ENCODE results near the gene TXN. TPM values are rescaled to one million over a fixed set of nuclear protein-coding genes. Genes with fewer than 3 reads are reported as not detected.

TXN gene
- total RNA-seq: 66.8 TPM

- H3K4me1 ChIP-seq (ENCODE audit: control insufficient read depth in 3 of 3, insufficient read depth in 3 of 3, low read length in 3 of 3): peaks cover 6 to 20% (median 15%) of the 10 kb centered on the region in 3 donors
These were observed at the start of gene TXN for GRCh38 chr9:110256380-110257096. Gene TXN, minus strand, starts transcription at chr9:110256507. Its CDS starts 72 bp downstream, at chr9:110256435.

GRCh38 chr9:110303133-110303532 is 46.8 kb upstream of the TXN start:
- Histone ChIP-seq H3K36me3 (ENCODE audit: control insufficient read depth in 3 of 3, insufficient read depth in 3 of 3, low read length in 3 of 3) (no peaks in the 10 kb centered on the region), H3K27ac (ENCODE audit: low read depth, low read length) (no peak overlapping the region), H3K4me3 (ENCODE audit: low read length in 3 of 3) (no peak overlapping the region), H3K9ac (ENCODE audit: low read depth in 1 of 3, low read length in 3 of 3) (no peak overlapping the region), H3K27me3 (ENCODE audit: control insufficient read depth in 3 of 3, insufficient read depth in 3 of 3, low read length in 3 of 3) (no peaks in the 10 kb centered on the region), H3K9me3 (ENCODE audit: control insufficient read depth in 3 of 3, low read length in 3 of 3) (no peaks in the 10 kb centered on the region), H3K4me1 (ENCODE audit: control insufficient read depth in 3 of 3, insufficient read depth in 3 of 3, low read length in 3 of 3) (no peaks in the 10 kb centered on the region)

More at GRCh38 chr9:110256380-110257096, at the start of gene TXN:
- peak within 1 kb of the TSS; percentile 86 to 94 (median 88) for H3K9ac ChIP-seq (ENCODE audit: low read depth in 1 of 3, low read length in 3 of 3)
- H3K4me3 ChIP-seq (ENCODE audit: low read length in 3 of 3): peak within 1 kb of the TSS; percentile 86 to 95 (median 93)
- no peaks in the 10 kb centered on the region for H3K36me3 ChIP-seq (ENCODE audit: control insufficient read depth in 3 of 3, insufficient read depth in 3 of 3, low read length in 3 of 3)
- no peaks in the 10 kb centered on the region for H3K27me3 ChIP-seq (ENCODE audit: control insufficient read depth in 3 of 3, insufficient read depth in 3 of 3, low read length in 3 of 3)
- H3K27ac ChIP-seq (ENCODE audit: low read depth, low read length): peak within 1 kb of the TSS; percentile 89
- H3K9me3 ChIP-seq (ENCODE audit: control insufficient read depth in 3 of 3, low read length in 3 of 3): no peaks in the 10 kb centered on the region

GRCh38 chr9:110298043-110298605 is 41.8 kb upstream of the TXN start:
- Histone ChIP-seq H3K4me1 (ENCODE audit: control insufficient read depth in 3 of 3, insufficient read depth in 3 of 3, low read length in 3 of 3) (no peaks in the 10 kb centered on the region), H3K36me3 (ENCODE audit: control insufficient read depth in 3 of 3, insufficient read depth in 3 of 3, low read length in 3 of 3) (no peaks in the 10 kb centered on the region), H3K9ac (ENCODE audit: low read depth in 1 of 3, low read length in 3 of 3) (no peak overlapping the region), H3K27me3 (ENCODE audit: control insufficient read depth in 3 of 3, insufficient read depth in 3 of 3, low read length in 3 of 3) (no peaks in the 10 kb centered on the region), H3K27ac (ENCODE audit: low read depth, low read length) (no peak overlapping the region), H3K4me3 (ENCODE audit: low read length in 3 of 3) (no peak overlapping the region), H3K9me3 (ENCODE audit: control insufficient read depth in 3 of 3, low read length in 3 of 3) (no peaks in the 10 kb centered on the region)

GRCh38 chr9:110293248-110293647 is 36.9 kb upstream of the TXN start:
- Histone ChIP-seq H3K9ac (ENCODE audit: low read depth in 1 of 3, low read length in 3 of 3) (no peak overlapping the region), H3K27me3 (ENCODE audit: control insufficient read depth in 3 of 3, insufficient read depth in 3 of 3, low read length in 3 of 3) (no peaks in the 10 kb centered on the region)

GRCh38 chr9:110291921-110292557 is 35.7 kb upstream of the TXN start:
- Histone ChIP-seq H3K27ac (ENCODE audit: low read depth, low read length) (no peak overlapping the region), H3K9ac (ENCODE audit: low read depth in 1 of 3, low read length in 3 of 3) (no peak overlapping the region), H3K9me3 (ENCODE audit: control insufficient read depth in 3 of 3, low read length in 3 of 3) (no peaks in the 10 kb centered on the region), H3K4me1 (ENCODE audit: control insufficient read depth in 3 of 3, insufficient read depth in 3 of 3, low read length in 3 of 3) (no peaks in the 10 kb centered on the region), H3K27me3 (ENCODE audit: control insufficient read depth in 3 of 3, insufficient read depth in 3 of 3, low read length in 3 of 3) (no peaks in the 10 kb centered on the region), H3K4me3 (ENCODE audit: low read length in 3 of 3) (no peak overlapping the region), H3K36me3 (ENCODE audit: control insufficient read depth in 3 of 3, insufficient read depth in 3 of 3, low read length in 3 of 3) (no peaks in the 10 kb centered on the region)

More at GRCh38 chr9:110293248-110293647, 36.9 kb upstream of the TXN start:
- H3K4me3 ChIP-seq (ENCODE audit: low read length in 3 of 3): no peak overlapping the region
- H3K4me1 ChIP-seq (ENCODE audit: control insufficient read depth in 3 of 3, insufficient read depth in 3 of 3, low read length in 3 of 3): no peaks in the 10 kb centered on the region
- H3K27ac ChIP-seq (ENCODE audit: low read depth, low read length): no peak overlapping the region
- no peaks in the 10 kb centered on the region for H3K36me3 ChIP-seq (ENCODE audit: control insufficient read depth in 3 of 3, insufficient read depth in 3 of 3, low read length in 3 of 3)
- H3K9me3 ChIP-seq (ENCODE audit: control insufficient read depth in 3 of 3, low read length in 3 of 3): no peaks in the 10 kb centered on the region

GRCh38 chr9:110290001-110290400 is 33.7 kb upstream of the TXN start:
- Histone ChIP-seq H3K9me3 (ENCODE audit: control insufficient read depth in 3 of 3, low read length in 3 of 3) (no peaks in the 10 kb centered on the region), H3K4me3 (ENCODE audit: low read length in 3 of 3) (no peak overlapping the region), H3K9ac (ENCODE audit: low read depth in 1 of 3, low read length in 3 of 3) (no peak overlapping the region), H3K36me3 (ENCODE audit: control insufficient read depth in 3 of 3, insufficient read depth in 3 of 3, low read length in 3 of 3) (no peaks in the 10 kb centered on the region), H3K27me3 (ENCODE audit: control insufficient read depth in 3 of 3, insufficient read depth in 3 of 3, low read length in 3 of 3) (no peaks in the 10 kb centered on the region), H3K4me1 (ENCODE audit: control insufficient read depth in 3 of 3, insufficient read depth in 3 of 3, low read length in 3 of 3) (no peaks in the 10 kb centered on the region), H3K27ac (ENCODE audit: low read depth, low read length) (no peak overlapping the region)

- Histone ChIP-seq H3K9ac (ENCODE audit: low read depth in 1 of 3, low read length in 3 of 3) (no peak overlapping the region), H3K36me3 (ENCODE audit: control insufficient read depth in 3 of 3, insufficient read depth in 3 of 3, low read length in 3 of 3) (no peaks in the 10 kb centered on the region), H3K4me3 (ENCODE audit: low read length in 3 of 3) (no peak overlapping the region), H3K4me1 (ENCODE audit: control insufficient read depth in 3 of 3, insufficient read depth in 3 of 3, low read length in 3 of 3) (no peaks in the 10 kb centered on the region), H3K27me3 (ENCODE audit: control insufficient read depth in 3 of 3, insufficient read depth in 3 of 3, low read length in 3 of 3) (no peaks in the 10 kb centered on the region), H3K27ac (ENCODE audit: low read depth, low read length) (no peak overlapping the region), H3K9me3 (ENCODE audit: control insufficient read depth in 3 of 3, low read length in 3 of 3) (no peaks in the 10 kb centered on the region)
These were observed 32.2 kb upstream of the TXN start for GRCh38 chr9:110288503-110288902.

GRCh38 chr9:110287289-110287680 is 31.0 kb upstream of the TXN start:
- Histone ChIP-seq H3K4me3 (ENCODE audit: low read length in 3 of 3) (no peak overlapping the region), H3K36me3 (ENCODE audit: control insufficient read depth in 3 of 3, insufficient read depth in 3 of 3, low read length in 3 of 3) (no peaks in the 10 kb centered on the region), H3K27me3 (ENCODE audit: control insufficient read depth in 3 of 3, insufficient read depth in 3 of 3, low read length in 3 of 3) (no peaks in the 10 kb centered on the region), H3K9me3 (ENCODE audit: control insufficient read depth in 3 of 3, low read length in 3 of 3) (no peaks in the 10 kb centered on the region), H3K27ac (ENCODE audit: low read depth, low read length) (no peak overlapping the region), H3K4me1 (ENCODE audit: control insufficient read depth in 3 of 3, insufficient read depth in 3 of 3, low read length in 3 of 3) (no peaks in the 10 kb centered on the region), H3K9ac (ENCODE audit: low read depth in 1 of 3, low read length in 3 of 3) (no peak overlapping the region)

GRCh38 chr9:110284211-110284844 is 28.0 kb upstream of the TXN start:
- Histone ChIP-seq H3K4me1 (ENCODE audit: control insufficient read depth in 3 of 3, insufficient read depth in 3 of 3, low read length in 3 of 3) (no peaks in the 10 kb centered on the region), H3K36me3 (ENCODE audit: control insufficient read depth in 3 of 3, insufficient read depth in 3 of 3, low read length in 3 of 3) (no peaks in the 10 kb centered on the region), H3K27ac (ENCODE audit: low read depth, low read length) (no peak overlapping the region), H3K27me3 (ENCODE audit: control insufficient read depth in 3 of 3, insufficient read depth in 3 of 3, low read length in 3 of 3) (no peaks in the 10 kb centered on the region), H3K9me3 (ENCODE audit: control insufficient read depth in 3 of 3, low read length in 3 of 3) (no peaks in the 10 kb centered on the region), H3K4me3 (ENCODE audit: low read length in 3 of 3) (no peak overlapping the region), H3K9ac (ENCODE audit: low read depth in 1 of 3, low read length in 3 of 3) (no peak overlapping the region)

- no peaks in the 10 kb centered on the region for H3K27me3 ChIP-seq (ENCODE audit: control insufficient read depth in 3 of 3, insufficient read depth in 3 of 3, low read length in 3 of 3)
- H3K4me1 ChIP-seq (ENCODE audit: control insufficient read depth in 3 of 3, insufficient read depth in 3 of 3, low read length in 3 of 3): no peaks in the 10 kb centered on the region
- H3K4me3 ChIP-seq (ENCODE audit: low read length in 3 of 3): no peak overlapping the region
- no peaks in the 10 kb centered on the region for H3K36me3 ChIP-seq (ENCODE audit: control insufficient read depth in 3 of 3, insufficient read depth in 3 of 3, low read length in 3 of 3)
- H3K27ac ChIP-seq (ENCODE audit: low read depth, low read length): no peak overlapping the region
- H3K9me3 ChIP-seq (ENCODE audit: control insufficient read depth in 3 of 3, low read length in 3 of 3): no peaks in the 10 kb centered on the region
- no peak overlapping the region for H3K9ac ChIP-seq (ENCODE audit: low read depth in 1 of 3, low read length in 3 of 3)
These were observed 27.4 kb upstream of the TXN start for GRCh38 chr9:110283751-110284150.
